CD14-positive monocyte (primary cell): Measurements from ENCODE around the gene SMCO3. TPM values are rescaled to one million over a fixed set of nuclear protein-coding genes. Genes with fewer than 3 reads are reported as not detected.

Experiments used
- DNase-seq, 3 donors: peaks; one replicate each; pipeline ENCODE4 v3.0.0-alpha.2; 2011 to 2022
- H2AFZ ChIP-seq: 2 replicates; pipeline ENCODE4 v1.6.0; 2012; ENCODE audit warnings: mild to moderate bottlenecking, low read depth, low read length, inconsistent platforms; ENCODE audit not compliant: insufficient read depth, poor library complexity, severe bottlenecking
- H3K27ac ChIP-seq, 2 donors: 1 replicate in 1 of 2; 2 replicates in 1 of 2; pipeline ENCODE4 v1.5.1; 2012 to 2013; ENCODE audit warnings: low read length in 2 of 2, control low read depth in 1 of 2, inconsistent platforms in 1 of 2, low read depth in 1 of 2, mild to moderate bottlenecking in 1 of 2
- H3K27me3 ChIP-seq, 2 donors: one replicate each; pipeline versions ENCODE4 v1.6.0 to v1.6.1; 2011 to 2013; ENCODE audit warnings: low read length in 2 of 2; ENCODE audit not compliant: control insufficient read depth in 2 of 2, insufficient read depth in 2 of 2
- H3K36me3 ChIP-seq, 2 donors: replicated peaks in 1 of 2; 1 replicate in 1 of 2; 2 replicates in 1 of 2; pipeline versions ENCODE4 v1.5.1 to v1.6.1; 2012 to 2013; ENCODE audit warnings: low read length in 2 of 2, control low read depth in 1 of 2, inconsistent platforms in 1 of 2, mild to moderate bottlenecking in 1 of 2; ENCODE audit not compliant: insufficient read depth in 2 of 2, control insufficient read depth in 1 of 2
- H3K4me1 ChIP-seq, 2 donors: 1 replicate in 1 of 2; 2 replicates in 1 of 2; pipeline versions ENCODE4 v1.5.1 to v1.6.1; 2012 to 2013; ENCODE audit warnings: low read length in 2 of 2, control low read depth in 1 of 2, inconsistent platforms in 1 of 2, mild to moderate bottlenecking in 1 of 2, moderate library complexity in 1 of 2; ENCODE audit not compliant: insufficient read depth in 2 of 2, control insufficient read depth in 1 of 2
- H3K4me2 ChIP-seq: replicated peaks from 2 replicates; pipeline ENCODE3; 2012; ENCODE audit warnings: low read length, moderate library complexity, mild to moderate bottlenecking; ENCODE audit not compliant: poor library complexity, severe bottlenecking; ENCODE audit errors: extremely low read depth
- H3K4me3 ChIP-seq, 3 experiments: fragments of 200-600 bp in 1 of 3; sonication (generic) in 1 of 3; replicated peaks in 1 of 3; 1 replicate in 2 of 3; 2 replicates in 1 of 3; pipeline ENCODE4 v1.5.1; 2011 to 2013; ENCODE audit warnings: low read length in 3 of 3, mild to moderate bottlenecking in 3 of 3, control low read depth in 2 of 3, low read depth in 2 of 3, inconsistent platforms in 1 of 3, moderate library complexity in 1 of 3
- H3K79me2 ChIP-seq: 2 replicates; pipeline ENCODE4 v1.6.0; 2012; ENCODE audit warnings: mild to moderate bottlenecking, control low read depth, inconsistent platforms, low read length, moderate library complexity; ENCODE audit not compliant: insufficient read depth
- H3K9ac ChIP-seq: 2 replicates; pipeline ENCODE4 v1.6.0; 2017; ENCODE audit warnings: low read length, mild to moderate bottlenecking; ENCODE audit not compliant: insufficient read depth, poor library complexity, severe bottlenecking
- H3K9me3 ChIP-seq, 2 donors: replicated peaks in 1 of 2; 1 replicate in 1 of 2; 2 replicates in 1 of 2; pipeline versions ENCODE4 v1.5.1 to v1.6.1; 2012 to 2013; ENCODE audit warnings: low read length in 2 of 2, control low read depth in 1 of 2; ENCODE audit not compliant: control insufficient read depth in 1 of 2, insufficient read depth in 1 of 2
- H4K20me1 ChIP-seq: 2 replicates; pipeline ENCODE4 v1.6.0; 2012; ENCODE audit warnings: mild to moderate bottlenecking, low read length, control low read depth, moderate library complexity; ENCODE audit not compliant: insufficient read depth
- H3K27ac Mint-ChIP-seq, 7 donors: one replicate each; pipeline ENCODE4 v1.8.0; 2020; ENCODE audit warnings: mild to moderate bottlenecking in 7 of 7, mixed read lengths in 7 of 7, moderate library complexity in 6 of 7, inconsistent platforms in 2 of 7
- H3K27me3 Mint-ChIP-seq, 3 donors: one replicate each; pipeline ENCODE4 v1.8.0; 2021 to 2022; ENCODE audit warnings: low read depth in 3 of 3, mild to moderate bottlenecking in 3 of 3, mixed read lengths in 3 of 3, moderate library complexity in 3 of 3, inconsistent platforms in 1 of 3
- H3K36me3 Mint-ChIP-seq, 2 donors: one replicate each; pipeline ENCODE4 v1.8.0; 2020; ENCODE audit warnings: mixed read lengths in 2 of 2, inconsistent platforms in 1 of 2, mild to moderate bottlenecking in 1 of 2
- H3K4me1 Mint-ChIP-seq: one replicate; pipeline ENCODE4 v1.8.0; 2020; ENCODE audit warnings: mild to moderate bottlenecking, mixed read lengths
- H3K4me3 Mint-ChIP-seq, 2 donors: one replicate each; pipeline ENCODE4 v1.8.0; 2020; ENCODE audit warnings: mild to moderate bottlenecking in 2 of 2, mixed read lengths in 2 of 2, moderate library complexity in 1 of 2
- H3K9me3 Mint-ChIP-seq, 7 donors: one replicate each; pipeline ENCODE4 v1.8.0; 2020 to 2022; ENCODE audit warnings: mixed read lengths in 7 of 7, mild to moderate bottlenecking in 6 of 7, moderate library complexity in 6 of 7, inconsistent platforms in 2 of 7
- CTCF ChIP-seq: fragments of 200-600 bp; IDR thresholded peaks from one replicate; pipeline ENCODE4 v1.8.0; 2022; ENCODE audit warnings: antibody characterized with exemption, mild to moderate bottlenecking
- whole genome bisulfite sequencing: methylation state at CpG from one replicate; pipeline ENCODE4 v1.1.5; 2013; ENCODE audit warnings: missing lambda C conversion rate; ENCODE audit not compliant: insufficient coverage; 5-methylcytosine and 5-hydroxymethylcytosine counted together
- intact Hi-C, 2 donors: fragments of 100-400 bp; cut with micrococcal nuclease; formaldehyde crosslinking; loops; one replicate each; pipeline versions ENCODE4 v1.15.0 to v1.15.1; 2023
- polyA plus RNA-seq, 3 donors: library from polyadenylated mRNA; depleted of rRNA in 1 of 3; unstranded in 2 of 3; stranded (reverse) in 1 of 3; fragments of 300-500 nt in 2 of 3; fragments of >200 nt in 1 of 3; fragmentation: Illumina TruSeq in 2 of 3; gene quantifications; 1 replicate in 2 of 3; 2 replicates in 1 of 3; pipeline ENCODE4 v1.2.3, GENCODE V29; 2012 to 2021

Gene SMCO3
- polyA plus RNA-seq, 3 donors: 0.11 TPM; not detected in 2

- intact Hi-C loops: loop anchor here in 1 of 2 donors (5.0 kb wide), 1 partner anchor 38 kb away; no protein-coding TSS in a partner anchor
- peak in 1 of 3 donors; percentile 23 for DNase-seq
- peaks cover 41% of the 10 kb centered on the region for H3K4me1 Mint-ChIP-seq
- peaks cover 3 to 10% of the 10 kb centered on the region in 2 donors for H3K36me3 Mint-ChIP-seq
- no peak for TF ChIP-seq CTCF
- H3K9me3 ChIP-seq: peaks cover 0 to 6% of the 10 kb centered on the region in 2 donors
- peak overlapping the region; percentile 98 to 99 (median 98) for H3K27ac Mint-ChIP-seq
- peaks cover 0 to 8% (median 0%) of the 10 kb centered on the region in 7 donors for H3K9me3 Mint-ChIP-seq
- peaks cover 51% of the 10 kb centered on the region for H3K79me2 ChIP-seq
- peak overlapping the region; percentile 96 to 98 for H3K4me3 Mint-ChIP-seq
- peaks cover 10% of the 10 kb centered on the region for H4K20me1 ChIP-seq
- H3K36me3 ChIP-seq: no peaks in the 10 kb centered on the region
- peak overlapping the region; percentile 97 for H3K4me2 ChIP-seq
- peak overlapping the region; percentile 87 to 96 (median 90) for H3K4me3 ChIP-seq
- peaks cover 30 to 36% of the 10 kb centered on the region in 2 donors for H3K4me1 ChIP-seq
- peak overlapping the region; percentile 96 to 98 for H3K27ac ChIP-seq
- peak overlapping the region; percentile 93 for H2AFZ ChIP-seq
- no peaks in the 10 kb centered on the region for H3K27me3 ChIP-seq
- peaks cover 0 to 3% (median 1%) of the 10 kb centered on the region in 3 donors for H3K27me3 Mint-ChIP-seq
- under 1% methylated on average over 23 of the region's 26 CpGs for WGBS
- peak overlapping the region; percentile 87 for H3K9ac ChIP-seq
These were observed 44.5 kb downstream of the SMCO3 start for GRCh38 chr12:14769466-14769968.

GRCh38 chr12:14768823-14769405, 45.1 kb downstream of the SMCO3 start:
- H3K4me3 Mint-ChIP-seq: peak overlapping the region; percentile 96 to 98
- peak overlapping the region; percentile 87 for H3K9ac ChIP-seq
- H3K4me1 Mint-ChIP-seq: peaks cover 38% of the 10 kb centered on the region
- 76% methylated on average over 14 of the region's 16 CpGs for WGBS
- peaks cover 0 to 1% (median 1%) of the 10 kb centered on the region in 3 donors for H3K27me3 Mint-ChIP-seq
- DNase-seq: no peak
- peaks cover 0 to 7% (median 2%) of the 10 kb centered on the region in 7 donors for H3K9me3 Mint-ChIP-seq
- peaks cover 28 to 34% of the 10 kb centered on the region in 2 donors for H3K4me1 ChIP-seq
- no peak for TF ChIP-seq CTCF
- H3K4me2 ChIP-seq: peak overlapping the region; percentile 97
- no peaks in the 10 kb centered on the region for H3K36me3 ChIP-seq
- peaks cover 10% of the 10 kb centered on the region for H4K20me1 ChIP-seq
- peak overlapping the region in 5 of 7 donors; percentile 37 to 99 (median 98) for H3K27ac Mint-ChIP-seq
- peaks cover 47% of the 10 kb centered on the region for H3K79me2 ChIP-seq
- peaks cover 4 to 11% of the 10 kb centered on the region in 2 donors for H3K36me3 Mint-ChIP-seq
- H2AFZ ChIP-seq: peak overlapping the region; percentile 93
- peak overlapping the region in 1 of 2 donors; percentile 96 for H3K27ac ChIP-seq
- peak overlapping the region; percentile 87 to 96 (median 90) for H3K4me3 ChIP-seq
- intact Hi-C loops: loop anchor here in 1 of 2 donors (5.0 kb wide), 1 partner anchor 38 kb away; no protein-coding TSS in a partner anchor
- H3K27me3 ChIP-seq: no peaks in the 10 kb centered on the region
- peaks cover 0 to 5% of the 10 kb centered on the region in 2 donors for H3K9me3 ChIP-seq
